ENCODE results near the gene DCAKD.
"Not testable (repeated sequence)": the region's sequence is repeated elsewhere in the genome, so short reads cannot be mapped to it uniquely, and the experiment has no call there.

Gene DCAKD

DNA sequence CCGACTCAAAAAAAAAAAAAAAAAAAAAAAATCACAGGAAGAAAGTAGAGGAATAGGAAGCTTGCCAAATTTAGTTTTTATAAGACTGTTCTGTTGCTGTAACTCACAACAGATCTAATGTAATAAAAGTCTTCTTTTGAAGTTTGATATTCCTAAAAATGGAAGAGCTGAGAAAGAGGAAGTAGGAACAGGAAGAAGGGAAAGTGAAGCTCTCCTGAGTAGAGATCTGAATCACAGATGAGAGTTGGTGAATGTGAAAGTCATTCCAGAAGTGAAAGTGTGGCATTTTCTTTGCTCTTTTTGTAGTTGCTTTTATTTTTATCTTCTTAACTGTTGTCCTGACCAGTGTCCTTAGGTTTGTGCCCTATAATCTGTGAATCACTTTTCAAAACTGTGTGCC lies 11.8 kb upstream of the DCAKD start:
- DNase-seq: no peak

- DNase-seq: no peak
Measured at GRCh38 chr17:45061606-45062205, 10.3 kb upstream of the DCAKD start.

- DNase-seq: peak; percentile 95
Measured at GRCh38 chr17:45060797-45061605, 9.6 kb upstream of the DCAKD start, which contains the start of gene NMT1. Gene NMT1, plus strand, starts transcription at chr17:45061317. Its CDS starts 13 bp downstream, at chr17:45061330.

DNA sequence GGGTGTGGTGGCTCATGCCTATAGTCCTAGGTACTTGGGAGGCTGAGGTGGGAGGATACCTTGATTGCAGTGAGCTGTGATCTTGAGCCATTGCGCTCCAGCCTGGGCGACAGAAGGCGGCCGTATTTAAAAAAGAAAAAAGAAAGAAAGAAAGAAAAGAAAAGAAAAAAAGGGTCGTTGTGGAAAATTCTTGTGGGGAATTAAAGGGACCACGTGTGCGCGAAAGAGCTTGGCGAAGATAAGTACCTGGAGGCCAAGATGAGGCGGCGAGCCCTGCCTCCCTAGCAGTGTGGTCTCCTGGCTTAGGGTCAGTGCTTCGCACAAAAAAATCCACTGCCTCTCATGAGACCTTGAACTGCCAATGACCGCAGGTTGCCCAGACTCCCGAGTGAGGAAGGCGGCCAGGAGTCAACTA lies 9.0 kb upstream of the DCAKD start:
- DNase-seq: no peak

- DNase-seq: peak; percentile 59
Measured at GRCh38 chr17:45052052-45052772, 780 bp upstream of the DCAKD start.

- not testable (repeated sequence) for DNase-seq
Measured at GRCh38 chr17:45051720-45052051, 254 bp upstream of the DCAKD start.

GRCh38 chr17:45050481-45051059 lies 862 bp downstream of the DCAKD start:
- peak; percentile 62 for DNase-seq

DNA sequence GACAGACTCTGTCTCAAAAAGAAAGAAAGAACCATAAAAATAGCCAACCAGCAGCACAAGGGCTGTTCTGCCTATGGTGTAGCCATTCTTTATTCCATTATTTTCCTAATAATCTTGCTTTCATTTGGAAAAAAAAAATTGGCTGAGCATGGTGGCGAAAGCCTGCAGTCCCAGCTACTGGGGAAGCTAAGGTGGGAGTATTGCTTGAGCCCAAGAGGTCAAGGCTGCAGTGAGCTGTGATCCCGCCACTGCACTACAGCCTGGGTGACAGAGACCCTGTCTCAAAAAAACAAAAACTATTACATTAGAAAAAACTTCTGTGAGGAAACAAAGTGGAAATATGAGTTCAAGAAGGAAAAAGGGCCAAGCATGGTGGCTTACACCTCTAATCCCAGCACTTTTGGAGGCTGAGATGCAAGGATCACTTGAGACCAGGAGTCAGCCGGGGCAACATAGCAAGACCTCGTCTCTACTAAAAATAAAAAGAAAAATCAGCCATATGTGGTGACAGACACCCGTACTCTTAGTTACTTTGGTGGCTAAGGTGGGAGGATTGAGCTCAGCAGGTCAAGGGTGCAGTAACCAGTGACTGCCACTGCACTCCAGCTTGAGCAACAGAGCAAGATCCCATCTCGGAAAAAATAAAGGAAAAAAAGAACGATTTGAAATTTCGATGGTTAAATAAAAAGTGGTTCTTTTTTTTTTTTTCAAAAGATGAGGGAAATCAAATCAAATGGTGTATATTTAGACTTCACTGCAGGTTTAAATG lies 2.5 kb downstream of the DCAKD start:
- DNase-seq: no peak

- DNase-seq: no peak
Measured at GRCh38 chr17:45046537-45047125, 4.8 kb downstream of the DCAKD start.

DNA sequence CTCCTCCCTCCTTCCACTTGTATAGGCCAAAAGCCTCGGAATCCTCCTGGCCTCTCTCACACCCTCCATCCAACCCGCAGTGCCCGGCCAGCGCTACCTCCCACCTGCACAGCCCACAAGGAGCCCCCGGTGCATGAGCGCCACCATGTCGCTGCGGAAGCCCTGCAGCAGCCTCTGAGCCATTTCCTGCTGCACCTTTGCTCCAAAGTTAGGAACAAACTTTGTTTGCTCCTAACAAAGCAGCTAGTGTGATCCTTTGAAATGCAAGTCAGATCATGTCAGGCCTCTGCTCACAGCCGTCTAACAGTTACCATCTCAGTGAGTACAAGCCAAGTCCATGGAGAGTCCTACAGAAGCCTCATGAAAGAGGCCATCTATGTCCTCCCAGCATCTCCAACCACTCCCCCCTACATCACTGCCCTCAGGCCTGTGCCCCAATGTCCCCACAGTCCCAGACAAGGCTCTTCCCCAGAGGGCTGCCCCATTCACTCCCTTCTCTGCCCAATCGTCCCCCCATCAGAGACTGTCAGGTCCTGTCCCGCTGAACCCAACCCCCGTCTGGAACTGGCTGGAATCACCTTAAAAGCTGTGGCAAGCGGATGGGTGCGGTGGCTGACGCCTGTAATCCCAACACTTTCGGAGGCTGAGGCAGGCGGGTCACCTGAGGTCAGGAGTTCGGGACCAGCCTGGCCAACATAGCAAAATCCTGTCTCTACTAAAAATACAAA lies 7.5 kb downstream of the DCAKD start:
- no peak for DNase-seq

DNA sequence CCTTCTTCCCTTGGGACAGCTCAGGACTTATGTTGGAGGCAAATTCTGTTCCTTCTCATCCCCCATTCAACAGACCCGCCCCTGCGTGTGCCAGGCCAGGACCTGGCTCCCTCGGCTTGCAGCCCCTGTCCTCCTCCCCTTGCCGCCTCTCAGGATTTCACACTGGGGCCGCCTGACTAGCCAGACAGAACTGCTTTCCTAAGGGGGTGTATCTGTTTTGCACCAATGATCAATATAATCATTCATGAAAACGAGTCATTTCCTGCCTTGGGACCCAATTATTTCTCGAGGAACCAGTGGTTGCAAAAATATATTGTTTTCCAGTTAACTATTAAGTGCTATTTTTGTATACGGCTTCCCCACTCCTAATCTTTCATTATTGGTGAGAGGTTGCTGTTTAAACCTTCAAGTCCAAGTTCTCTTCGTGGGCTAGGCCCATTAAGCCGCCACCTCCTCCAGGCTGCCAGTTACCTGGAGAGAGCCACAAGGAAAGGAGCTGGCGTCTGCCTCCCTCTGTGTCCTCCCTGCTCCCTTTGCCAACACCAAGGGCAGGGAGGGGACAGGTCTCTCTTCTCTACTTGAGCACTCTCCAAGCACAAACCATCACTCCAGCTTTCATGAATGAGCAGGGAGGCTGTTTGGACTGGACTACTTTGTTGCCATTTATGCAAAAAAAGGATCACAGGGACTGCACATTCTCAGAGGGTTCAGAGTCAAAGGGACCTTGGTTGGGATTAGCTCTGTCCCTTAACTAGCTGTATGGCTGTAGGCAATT lies 8.9 kb downstream of the DCAKD start:
- DNase-seq: no peak

GRCh38 chr17:45040459-45040858 lies 11.0 kb downstream of the DCAKD start:
- DNase-seq: no peak

- DNase-seq: no peak
Measured at GRCh38 chr17:45038728-45039634, 12.5 kb downstream of the DCAKD start.

DNA sequence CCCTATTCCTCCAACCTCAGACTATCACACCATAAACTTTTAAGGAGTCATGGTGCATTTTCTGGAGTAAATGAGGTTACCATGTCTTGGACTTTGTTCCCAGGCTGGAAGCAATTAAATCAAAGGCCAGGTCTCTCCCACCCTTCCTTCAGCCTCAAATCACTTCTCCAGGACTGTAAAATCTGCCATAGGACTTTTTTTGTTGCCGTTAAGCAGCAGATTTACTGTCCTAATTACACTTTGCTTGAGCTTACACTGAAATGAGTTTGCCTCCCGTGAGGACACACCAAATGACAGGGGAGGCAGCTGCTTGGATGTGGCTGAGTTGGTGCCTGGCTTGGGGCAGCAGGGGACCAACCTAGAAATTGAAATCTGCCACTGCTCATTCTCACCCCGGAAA lies 14.7 kb downstream of the DCAKD start:
- DNase-seq: no peak

GRCh38 chr17:45035848-45036247 lies 15.6 kb downstream of the DCAKD start:
- no peak for DNase-seq

GRCh38 chr17:45034599-45034998 lies 16.8 kb downstream of the DCAKD start:
- DNase-seq: no peak

DNA sequence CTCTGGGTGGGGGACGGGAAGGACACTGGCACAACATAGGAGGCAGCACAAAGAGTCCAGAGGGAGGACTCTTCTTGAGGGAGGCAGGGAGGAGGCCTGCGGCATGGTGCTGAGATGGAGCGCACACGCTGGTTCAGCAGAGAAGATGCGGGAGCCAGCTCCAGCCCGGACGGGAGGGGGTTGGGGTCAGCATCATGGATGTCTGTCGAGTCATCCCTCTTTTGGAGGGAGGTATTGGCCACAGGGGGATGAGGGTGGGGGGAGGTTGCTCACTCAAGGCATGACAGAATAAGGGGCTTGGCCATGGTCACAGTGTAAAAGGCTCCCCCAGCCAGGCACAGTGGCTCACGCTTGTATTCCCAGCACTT lies 19.3 kb downstream of the DCAKD start:
- DNase-seq: no peak

DNA sequence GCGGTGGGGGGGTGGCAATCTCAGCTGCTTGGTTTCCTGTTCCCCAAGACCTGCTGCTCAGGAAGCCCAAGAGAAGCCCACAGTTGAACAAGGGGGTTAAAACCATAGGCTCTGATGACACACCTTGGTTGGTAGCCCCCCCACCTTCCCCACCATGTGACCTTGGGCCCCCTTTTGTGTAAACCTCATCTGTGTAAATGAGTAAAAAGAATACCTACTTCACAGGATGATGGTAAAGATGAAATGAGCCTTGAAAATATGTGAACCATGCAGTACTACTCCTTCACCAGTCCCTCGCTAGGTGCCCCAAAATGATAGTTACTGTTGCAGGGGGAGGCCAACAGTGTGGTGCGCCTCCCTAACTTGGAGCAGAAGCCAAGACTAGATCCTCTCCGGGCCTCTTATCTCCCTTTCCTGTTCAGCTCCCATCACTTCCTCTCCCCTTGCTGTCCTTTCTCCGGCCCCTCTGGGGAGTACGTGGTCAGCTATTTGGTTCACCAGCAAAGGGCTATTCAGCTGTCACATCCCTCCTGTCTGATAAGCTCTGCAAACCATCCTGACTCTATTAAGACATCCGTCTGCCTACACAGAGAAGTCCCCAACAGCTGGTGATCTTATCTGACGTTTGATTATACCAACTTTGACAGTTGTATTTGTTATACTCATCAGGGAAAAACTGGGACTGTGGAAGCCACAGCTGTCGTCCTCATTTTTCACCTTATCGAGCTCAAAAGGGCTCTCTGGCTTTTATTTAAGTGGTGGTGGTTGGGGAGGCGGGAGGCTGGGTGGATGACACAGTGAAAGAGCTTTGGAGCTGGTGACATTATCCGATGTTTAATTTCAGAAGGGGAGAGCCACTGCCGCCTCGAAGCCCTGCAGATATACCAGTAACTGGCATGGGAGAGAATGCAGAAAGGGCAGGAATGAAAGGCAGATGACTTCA lies 19.9 kb downstream of the DCAKD start:
- DNase-seq: no peak

- no peak for DNase-seq
Measured at GRCh38 chr17:45030733-45031132, 20.7 kb downstream of the DCAKD start.

All from CD4-positive, alpha-beta T cell treated with Interleukin-6 for 4 hours (primary cell).